NB4 (cell line): ENCODE measurements around the gene RRP36.

Experiments
- CTCF ChIP-seq: IDR thresholded peaks from one replicate; pipeline ENCODE4 v1.5.1; 2012; ENCODE audit warnings: low read depth, low read length
- POLR2A ChIP-seq: IDR thresholded peaks from 2 replicates; pipeline ENCODE4 v1.6.1; 2011; ENCODE audit warnings: mild to moderate bottlenecking; ENCODE audit not compliant: insufficient read length; ENCODE audit errors: extremely low read depth
- TF ChIP-seq, protein P1 (sequence below): IDR thresholded peaks from 2 replicates; pipeline ENCODE4 v1.6.1; 2011; ENCODE audit warnings: low read depth, low read length

DNA sequence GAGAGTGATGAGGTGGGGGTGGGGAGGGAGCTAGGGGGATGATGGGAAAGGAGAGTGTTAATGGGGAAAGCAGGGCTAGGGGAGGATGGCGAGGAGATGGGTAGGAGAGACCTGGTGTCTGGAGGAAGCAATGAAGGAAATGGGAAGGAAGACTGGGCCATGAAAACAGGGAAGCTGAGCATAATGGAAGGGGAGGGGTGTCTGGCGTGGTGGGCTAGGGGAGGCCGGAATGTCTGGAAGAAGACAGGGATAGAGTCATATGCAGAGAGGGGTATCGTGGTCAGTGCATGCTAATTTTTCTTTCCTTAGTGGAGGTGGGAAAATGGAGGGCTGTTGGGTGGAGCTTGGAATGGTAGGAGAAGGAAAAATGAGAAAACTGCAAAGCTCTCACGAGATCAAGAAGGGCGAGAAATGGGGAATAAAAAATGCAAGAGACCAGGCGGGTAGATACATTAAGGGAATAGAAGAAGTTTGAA lies 7.0 kb upstream of the RRP36 start:
- TF ChIP-seq CTCF (no peak), POLR2A (no peak)
- TF ChIP-seq, protein P1, sequence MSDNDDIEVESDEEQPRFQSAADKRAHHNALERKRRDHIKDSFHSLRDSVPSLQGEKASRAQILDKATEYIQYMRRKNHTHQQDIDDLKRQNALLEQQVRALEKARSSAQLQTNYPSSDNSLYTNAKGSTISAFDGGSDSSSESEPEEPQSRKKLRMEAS = no peak
